ENCODE results near the gene ADGRL3.
"Not testable (repeated sequence)": the region's sequence is repeated elsewhere in the genome, so short reads cannot be mapped to it uniquely, and the experiment has no call there.

Gene ADGRL3

GRCh38 chr4:61741327-61742096 is 541.4 kb downstream of the ADGRL3 start:
- TF ChIP-seq Cebpa-rat (IDR thresholded peaks at IDR 0.05), result no peak
- Histone ChIP-seq H3K9ac (no peak overlapping the region), H3K27me3 (no peaks in the 10 kb centered on the region), H3K4me2 (no peak overlapping the region; the same call in 1 of the 2 replicates), H3K9me3 (no peaks in the 10 kb centered on the region), H3K36me3 (no peaks in the 10 kb centered on the region), H3K4me1 (0 out of 2 replicates have a peak, but pooled peaks cover 7% of the 10 kb centered on the region), H4K20me1 (no peaks in the 10 kb centered on the region), H3K4me3 (no peak overlapping the region), H3K27ac (no peak overlapping the region)

- H3K4me2 ChIP-seq, result no peak overlapping the region
- H3K9me3 ChIP-seq, result no peaks in the 10 kb centered on the region
- H3K27me3 ChIP-seq, result no peaks in the 10 kb centered on the region
- no peaks in the 10 kb centered on the region for H3K4me1 ChIP-seq
- H3K4me3 ChIP-seq, result no peak overlapping the region
- no peaks in the 10 kb centered on the region for H4K20me1 ChIP-seq
- no peak for TF ChIP-seq Cebpa-rat (IDR thresholded peaks at IDR 0.05)
- H3K27ac ChIP-seq, result no peak overlapping the region
- no peaks in the 10 kb centered on the region for H3K36me3 ChIP-seq
- H3K9ac ChIP-seq, result no peak overlapping the region
Observed at GRCh38 chr4:61750810-61751209, 550.7 kb downstream of the ADGRL3 start.

GRCh38 chr4:61752617-61753016 is 552.5 kb downstream of the ADGRL3 start:
- Histone ChIP-seq H4K20me1 (no peaks in the 10 kb centered on the region), H3K27ac (no peak overlapping the region), H3K4me1 (no peaks in the 10 kb centered on the region), H3K27me3 (no peaks in the 10 kb centered on the region), H3K4me2 (no peak overlapping the region), H3K9ac (no peak overlapping the region), H3K36me3 (no peaks in the 10 kb centered on the region), H3K4me3 (no peak overlapping the region), H3K9me3 (no peaks in the 10 kb centered on the region)
- TF ChIP-seq Cebpa-rat (IDR thresholded peaks at IDR 0.05), result no peak

- Histone ChIP-seq H3K4me3 (no peak overlapping the region), H4K20me1 (no peaks in the 10 kb centered on the region), H3K27ac (no peak overlapping the region), H3K4me2 (no peak overlapping the region), H3K9ac (no peak overlapping the region), H3K36me3 (no peaks in the 10 kb centered on the region), H3K27me3 (no peaks in the 10 kb centered on the region), H3K9me3 (no peaks in the 10 kb centered on the region), H3K4me1 (no peaks in the 10 kb centered on the region)
- no peak for TF ChIP-seq Cebpa-rat (IDR thresholded peaks at IDR 0.05)
Observed at GRCh38 chr4:61753739-61754138, 553.6 kb downstream of the ADGRL3 start.

GRCh38 chr4:61756937-61757336 is 556.8 kb downstream of the ADGRL3 start:
- not testable (repeated sequence) for H3K4me1 ChIP-seq, H3K9ac ChIP-seq, H3K36me3 ChIP-seq, H4K20me1 ChIP-seq, H3K4me2 ChIP-seq, H3K9me3 ChIP-seq, H3K27me3 ChIP-seq, H3K4me3 ChIP-seq, H3K27ac ChIP-seq

GRCh38 chr4:61757983-61758382 is 557.9 kb downstream of the ADGRL3 start:
- not testable (repeated sequence) for H3K27ac ChIP-seq, H3K4me2 ChIP-seq, H3K9ac ChIP-seq, H4K20me1 ChIP-seq, H3K4me3 ChIP-seq, H3K27me3 ChIP-seq, H3K36me3 ChIP-seq, H3K9me3 ChIP-seq, H3K4me1 ChIP-seq

GRCh38 chr4:61758596-61758995 is 558.5 kb downstream of the ADGRL3 start:
- H4K20me1 ChIP-seq, H3K27ac ChIP-seq, H3K9me3 ChIP-seq, H3K9ac ChIP-seq, H3K27me3 ChIP-seq, H3K36me3 ChIP-seq, H3K4me3 ChIP-seq, H3K4me2 ChIP-seq, H3K4me1 ChIP-seq: not testable (repeated sequence)

GRCh38 chr4:61759245-61759644 is 559.1 kb downstream of the ADGRL3 start:
- not testable (repeated sequence) for H4K20me1 ChIP-seq, H3K4me2 ChIP-seq, H3K4me3 ChIP-seq, H3K27ac ChIP-seq, H3K36me3 ChIP-seq, H3K4me1 ChIP-seq, H3K9ac ChIP-seq, H3K9me3 ChIP-seq, H3K27me3 ChIP-seq

- not testable (repeated sequence) for H3K27ac ChIP-seq, H3K27me3 ChIP-seq, H3K9ac ChIP-seq, H3K4me2 ChIP-seq, H3K36me3 ChIP-seq, H3K4me1 ChIP-seq, H3K9me3 ChIP-seq, H4K20me1 ChIP-seq, H3K4me3 ChIP-seq
Observed at GRCh38 chr4:61759885-61760284, 559.8 kb downstream of the ADGRL3 start.

GRCh38 chr4:61760820-61761219 is 560.7 kb downstream of the ADGRL3 start:
- Histone ChIP-seq H3K36me3 (no peaks in the 10 kb centered on the region), H3K4me3 (no peak overlapping the region), H3K9ac (no peak overlapping the region), H3K27me3 (no peaks in the 10 kb centered on the region), H3K9me3 (no peaks in the 10 kb centered on the region), H3K4me1 (no peaks in the 10 kb centered on the region), H3K4me2 (no peak overlapping the region), H3K27ac (no peak overlapping the region), H4K20me1 (no peaks in the 10 kb centered on the region)
- TF ChIP-seq Cebpa-rat (IDR thresholded peaks at IDR 0.05), result no peak

Measured in BLaER1 (cell line).